Stimulated activated CD8-positive, alpha-beta memory T cell treated with anti-CD3 and anti-CD28 coated beads, Interleukin-12 subunit alpha, Interleukin-12 subunit beta, amount 100 ng/mL, for 24 hours (primary cell): ENCODE data around the gene CDC45.
"Not testable (repeated sequence)": the region's sequence is repeated elsewhere in the genome, so short reads cannot be mapped to it uniquely, and the experiment has no call there.

Experiments used
- DNase-seq: peaks from one replicate; pipeline ENCODE4 v3.0.0-alpha.2; 2020; ENCODE audit errors: extremely low read depth

CDC45 gene

DNA sequence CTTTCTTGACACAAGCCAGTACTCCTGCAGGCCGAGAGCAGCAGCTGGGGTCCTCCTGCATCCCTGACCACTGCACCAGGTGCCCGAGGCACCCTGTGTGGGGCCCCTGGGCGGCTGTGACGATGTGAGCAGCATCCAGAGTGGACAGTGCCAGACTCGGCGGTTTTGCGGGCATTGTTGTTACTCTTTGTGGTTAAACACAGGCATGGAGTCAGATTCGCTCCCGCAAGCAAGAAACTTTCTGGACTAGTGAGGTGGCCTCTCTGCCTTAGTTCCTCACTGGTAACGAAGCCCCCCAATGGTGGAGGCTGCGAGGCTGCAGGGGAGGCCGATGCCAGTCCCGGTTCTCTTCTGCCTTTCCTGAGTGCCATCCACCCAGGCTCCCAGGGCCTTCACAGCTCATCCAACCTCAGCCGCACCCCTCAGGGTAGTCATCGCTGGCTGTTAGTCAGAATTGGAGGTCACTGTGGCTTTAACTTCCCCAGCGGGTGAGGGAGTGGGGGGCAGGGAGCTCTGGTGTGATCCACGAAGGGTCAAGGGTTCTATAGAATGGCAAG, 48.2 kb downstream of the CDC45 start:
- no peak for DNase-seq

DNA sequence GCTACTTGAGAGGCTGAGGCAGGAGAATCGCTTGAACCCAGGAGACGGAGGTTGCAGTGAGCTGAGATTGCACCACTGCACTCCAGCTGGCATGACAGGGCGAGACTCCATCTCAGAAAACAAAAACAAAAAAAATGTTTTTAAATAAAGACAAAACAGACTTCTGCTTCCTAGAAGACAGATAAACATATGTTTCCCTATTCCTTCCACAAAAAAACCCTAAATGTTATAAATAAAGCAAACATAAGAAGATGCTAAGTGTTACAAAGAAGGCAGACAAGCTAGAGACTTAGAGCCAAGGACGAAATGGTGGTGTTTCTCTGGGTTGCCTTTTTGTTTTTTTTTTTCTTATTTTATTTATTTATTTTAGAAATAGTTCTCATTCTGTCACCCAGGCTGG, 50.1 kb downstream of the CDC45 start:
- DNase-seq = no peak

DNA sequence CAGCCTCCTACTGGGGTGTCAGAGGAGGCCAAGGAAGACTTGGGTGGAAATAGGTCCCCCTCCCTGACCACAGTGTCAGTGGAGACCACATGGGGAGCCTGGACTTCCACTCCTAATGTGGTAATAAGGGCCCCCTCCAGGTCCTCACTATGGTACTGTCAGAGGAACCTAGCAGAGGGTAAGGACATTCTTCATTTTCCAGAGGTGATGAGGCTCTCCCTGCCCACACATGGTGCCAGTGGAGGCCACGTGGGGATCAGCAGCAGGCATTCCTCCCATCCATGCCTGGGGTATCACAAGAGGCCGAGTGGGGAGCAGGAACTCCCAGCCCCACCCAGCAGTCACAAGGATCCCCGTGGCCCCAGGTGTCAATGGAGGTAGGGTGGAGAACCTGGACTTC, 51.0 kb downstream of the CDC45 start:
- no peak for DNase-seq

DNA sequence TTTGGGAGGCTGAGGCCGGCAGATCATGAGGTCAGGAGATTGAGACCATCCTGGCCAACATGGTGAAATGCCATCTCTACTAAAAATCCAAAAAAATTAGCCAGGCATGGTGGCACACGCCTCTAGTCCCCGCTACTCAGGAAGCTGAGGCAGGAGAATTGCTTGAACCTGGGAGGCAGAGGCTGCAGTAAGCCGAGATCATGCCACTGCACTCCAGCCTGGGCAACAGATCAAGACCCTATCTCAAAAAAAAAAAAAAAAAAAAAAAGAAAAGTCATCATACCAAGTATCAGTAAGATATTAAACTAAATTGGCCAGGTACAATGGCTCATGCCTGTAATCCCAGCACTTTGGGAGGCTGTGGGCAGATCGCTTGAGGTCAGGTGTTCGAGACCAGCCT, 51.6 kb downstream of the CDC45 start:
- DNase-seq = not testable (repeated sequence)

DNA sequence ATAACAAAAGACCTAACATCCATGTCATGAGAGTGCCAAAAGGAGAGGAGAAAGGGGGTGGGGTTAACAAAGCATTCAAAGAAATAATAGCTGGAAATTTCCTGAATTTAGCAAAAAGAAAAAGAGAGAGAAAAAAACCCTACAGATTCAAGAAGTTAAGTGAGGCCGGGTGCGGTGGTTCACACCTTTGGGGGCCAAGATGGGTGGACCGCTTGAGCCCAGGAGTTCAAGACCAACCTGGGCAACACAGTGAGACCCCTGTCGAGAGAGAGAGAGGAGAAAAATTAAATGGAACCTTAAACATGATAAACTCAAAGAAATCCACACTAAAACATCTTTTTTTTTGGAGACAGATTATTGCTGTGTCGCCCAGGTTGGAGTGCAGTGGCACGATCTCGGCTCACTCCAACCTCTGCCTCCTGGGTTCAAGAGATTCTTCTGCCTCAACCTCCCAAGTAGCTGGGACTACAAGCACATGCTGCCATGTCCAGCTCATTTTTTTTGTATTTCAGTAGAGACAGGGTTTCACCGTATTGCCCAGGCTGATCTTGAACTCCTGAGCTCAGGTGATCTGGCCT, 53.4 kb downstream of the CDC45 start:
- DNase-seq = no peak

DNA sequence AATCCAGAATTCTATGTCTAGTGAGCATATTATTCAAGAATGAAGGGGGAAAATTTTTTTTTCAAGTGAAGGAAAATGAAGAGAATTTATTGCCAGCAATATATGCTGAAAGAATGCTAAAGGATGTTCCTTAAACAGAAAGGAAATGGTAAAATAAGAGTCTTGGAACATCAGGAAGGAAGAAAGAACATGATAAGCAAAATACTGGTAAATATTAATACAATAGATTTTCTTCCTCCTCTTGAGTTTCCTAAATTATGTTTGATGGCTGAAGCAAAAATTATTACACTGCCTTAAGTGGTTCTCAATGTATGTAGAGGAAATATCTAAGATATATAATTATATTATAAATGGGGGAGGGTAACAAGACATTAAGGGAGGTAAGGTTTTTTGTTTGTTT, 54.1 kb downstream of the CDC45 start:
- no peak for DNase-seq

DNA sequence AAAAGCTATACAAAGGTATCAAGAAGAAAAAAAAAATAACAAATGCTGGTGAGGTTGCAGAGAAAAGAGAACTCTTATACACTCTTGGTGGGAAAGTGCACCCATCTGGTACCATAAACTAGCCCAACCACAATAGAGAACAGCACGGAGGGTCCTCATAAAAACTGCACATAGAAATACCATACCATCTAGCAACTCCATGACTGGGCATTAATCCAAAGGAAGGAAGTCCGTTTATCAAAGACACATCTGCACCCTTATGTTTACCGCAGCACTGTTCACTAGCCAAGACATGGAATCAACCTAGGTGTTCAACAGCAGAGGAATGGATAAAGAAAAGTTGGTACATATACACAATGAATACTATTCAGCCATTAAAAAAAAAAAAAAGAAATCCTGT, 55.3 kb downstream of the CDC45 start:
- no peak for DNase-seq

DNA sequence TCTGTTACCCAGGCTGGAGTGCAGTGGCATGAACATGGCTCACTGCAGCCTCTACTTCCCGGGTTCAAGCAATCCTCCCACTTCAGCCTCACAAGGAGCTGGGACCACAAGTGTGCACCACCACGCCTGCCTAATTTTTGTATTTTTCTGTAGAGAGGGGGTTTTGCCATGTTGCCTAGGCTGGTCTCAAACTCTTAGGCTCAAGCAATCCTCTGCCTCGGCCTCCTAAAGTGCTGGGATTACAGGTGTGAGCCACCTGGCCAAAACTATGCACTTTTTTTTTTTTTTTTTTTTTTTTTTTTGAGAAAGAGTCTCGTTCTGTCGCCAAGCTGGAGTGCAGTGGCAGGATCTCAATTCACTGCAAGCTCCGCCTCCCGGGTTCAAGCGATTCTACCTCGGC, 56.8 kb downstream of the CDC45 start:
- DNase-seq = no peak

DNA sequence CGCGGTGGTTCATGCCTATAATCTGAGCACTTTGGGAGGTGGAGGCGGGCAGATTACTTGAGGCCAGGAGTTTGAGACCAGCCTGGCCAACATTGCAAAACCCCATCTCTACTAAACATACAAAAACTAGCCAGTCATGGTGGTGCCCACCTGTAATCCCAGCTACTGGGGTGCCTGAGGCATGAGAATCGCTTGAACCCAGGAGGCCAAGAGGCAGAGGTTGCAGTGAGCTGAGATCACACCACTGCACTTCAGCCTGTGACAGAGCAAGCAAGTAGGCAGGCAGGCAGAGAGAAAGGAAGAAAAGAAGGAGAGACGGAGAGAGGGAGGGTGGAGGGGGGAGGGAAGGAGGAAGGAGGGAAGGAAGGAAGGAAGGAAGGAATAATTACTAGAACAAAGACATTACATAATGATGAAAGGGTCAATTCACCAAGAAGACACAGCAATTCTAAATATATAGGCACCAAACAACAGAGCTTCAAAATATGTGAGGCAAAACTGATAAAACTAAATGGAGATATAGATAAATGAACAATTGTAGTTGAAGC, 58.3 kb downstream of the CDC45 start:
- DNase-seq = no peak

DNA sequence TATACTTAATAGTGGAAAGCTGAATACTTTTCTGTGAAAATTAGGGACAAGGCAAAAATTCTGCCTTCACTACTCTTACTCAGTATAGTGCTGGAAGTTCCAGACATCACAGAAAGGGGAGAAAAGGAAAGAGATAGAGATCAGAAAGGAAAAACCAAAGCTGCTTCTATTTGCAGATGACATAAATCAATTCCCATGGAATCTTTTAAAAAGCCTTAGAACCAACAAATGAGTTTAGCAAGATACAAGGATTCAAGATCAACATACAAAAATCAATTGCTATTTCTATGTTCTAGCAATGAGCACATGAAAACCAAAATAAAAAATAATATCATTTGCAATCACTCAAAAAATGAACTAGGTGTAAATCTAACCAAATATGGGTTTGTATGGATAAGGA, 60.7 kb downstream of the CDC45 start:
- no peak for DNase-seq

DNA sequence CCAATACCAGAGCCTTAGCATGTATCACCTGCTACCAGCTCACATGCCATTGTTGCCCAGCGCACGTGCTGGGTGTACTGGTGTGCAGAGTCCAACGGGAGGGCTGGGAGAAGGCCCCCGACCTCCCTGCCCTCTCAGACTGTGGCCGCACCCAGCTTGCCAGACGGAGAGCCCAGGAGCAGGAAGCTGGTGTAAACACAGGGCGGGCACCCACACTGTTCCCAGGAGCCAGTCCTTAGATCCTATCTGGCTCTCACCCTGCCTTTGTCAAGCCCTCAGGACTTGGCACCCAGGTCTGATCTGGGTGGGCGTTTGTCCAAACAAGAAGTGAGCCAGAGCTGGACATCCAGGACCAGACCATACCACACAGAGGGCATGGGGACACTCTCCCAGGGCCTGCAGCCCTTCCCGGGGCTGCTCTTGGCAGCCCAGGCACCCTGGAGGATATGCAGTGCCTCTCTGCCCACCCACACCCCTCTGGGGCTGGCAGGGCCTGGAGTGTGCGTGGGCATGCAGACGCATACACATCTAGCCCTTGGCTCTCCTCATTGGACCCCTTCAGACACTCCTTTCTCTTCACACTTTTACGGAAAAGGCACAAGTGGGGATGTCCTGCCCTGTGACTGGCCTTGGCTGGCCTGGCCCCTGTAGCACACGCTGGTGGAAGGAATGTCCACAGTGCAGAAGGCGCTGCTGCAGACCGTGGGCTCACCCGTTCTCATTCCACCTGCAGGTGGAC, 64.4 kb downstream of the CDC45 start:
- no peak for DNase-seq

DNA sequence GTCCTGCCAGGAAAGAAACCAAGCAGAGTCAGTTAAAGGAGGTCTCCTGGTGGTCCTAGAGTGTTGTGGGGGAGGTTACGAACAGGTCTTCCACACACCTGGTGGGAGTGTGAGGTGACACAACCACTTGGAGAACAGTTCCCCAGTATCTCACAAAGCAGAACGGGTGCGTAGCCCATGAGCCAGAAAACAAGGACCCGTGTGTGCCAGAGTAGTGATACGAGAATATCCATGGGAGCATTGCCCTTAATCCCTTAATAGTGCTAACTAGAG, 66.2 kb downstream of the CDC45 start:
- no peak for DNase-seq

DNA sequence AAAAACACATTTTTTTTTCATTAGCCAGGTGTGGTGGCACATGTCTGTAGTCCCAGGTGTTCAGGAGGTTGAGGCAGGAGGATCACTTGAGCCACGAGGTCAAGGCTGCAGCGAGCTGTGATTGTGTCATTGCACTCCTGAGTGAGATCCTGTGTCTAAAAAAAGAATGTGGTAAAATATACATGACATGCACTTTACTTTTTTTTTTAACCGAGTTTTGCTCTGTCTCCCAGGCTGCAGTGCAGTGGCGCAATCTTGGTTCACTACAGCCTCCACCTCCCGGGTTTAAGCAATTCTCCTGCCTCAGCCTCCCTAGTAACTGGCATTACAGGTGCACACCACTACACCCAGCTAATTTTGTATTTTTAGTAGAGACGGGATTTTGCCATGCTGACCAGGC, 67.0 kb downstream of the CDC45 start:
- DNase-seq = no peak

DNA sequence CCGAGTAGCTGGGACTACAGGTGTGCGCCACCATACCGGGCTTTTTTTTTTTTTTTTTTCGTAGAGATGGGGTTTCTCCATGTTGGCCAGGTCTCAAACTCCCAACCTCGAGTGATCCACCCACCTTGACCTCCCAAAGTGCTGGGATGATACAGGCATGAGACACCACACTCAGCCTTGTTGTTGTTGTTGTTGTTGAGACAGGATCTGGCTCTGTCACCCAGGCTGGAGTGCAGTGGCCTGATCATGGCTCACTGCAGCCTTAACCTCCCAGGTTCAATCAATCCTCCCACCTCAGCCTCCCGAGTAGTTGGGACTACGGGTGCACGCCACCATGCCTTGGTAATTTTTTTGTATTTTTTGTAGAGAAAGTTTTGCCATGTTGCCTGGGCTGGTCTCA, 67.9 kb downstream of the CDC45 start:
- DNase-seq = no peak

DNA sequence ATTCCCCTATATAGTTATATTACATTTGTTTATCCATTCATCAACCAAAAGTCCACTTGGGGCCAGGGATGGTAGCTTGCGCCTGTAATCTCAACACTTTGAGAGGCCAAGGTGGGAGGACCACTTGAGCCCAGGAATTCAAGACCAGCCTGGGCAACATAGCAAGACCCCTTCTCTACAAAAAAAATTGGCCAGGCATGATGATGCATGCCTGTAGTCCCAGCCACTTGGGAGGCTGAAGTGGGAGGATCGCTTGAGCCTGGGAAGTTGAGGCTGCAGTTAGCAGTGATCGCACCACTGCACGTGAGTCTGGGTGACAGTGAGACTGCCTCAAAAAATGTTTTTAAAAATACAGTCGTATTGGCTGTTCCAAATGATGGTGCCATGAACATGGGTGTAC, 68.7 kb downstream of the CDC45 start:
- not testable (repeated sequence) for DNase-seq

DNA sequence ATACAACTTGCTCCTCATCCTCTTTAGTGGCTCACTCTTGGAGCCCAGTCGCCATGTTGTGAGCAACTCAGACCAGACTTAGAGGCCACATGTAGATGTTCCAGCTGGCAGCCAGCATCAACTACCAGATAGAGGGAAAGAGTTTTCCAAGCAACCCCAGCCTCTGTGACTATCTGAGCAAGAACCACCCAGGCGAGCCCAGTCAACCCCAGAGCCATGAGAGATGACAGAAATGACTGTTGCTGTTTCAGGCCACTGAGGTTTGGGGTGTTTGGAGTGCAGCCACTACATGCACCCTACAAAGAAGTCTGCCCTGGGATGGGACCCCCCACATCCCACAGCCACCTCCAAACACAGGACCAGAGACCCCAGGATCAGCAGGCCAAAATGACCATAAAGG, 69.2 kb downstream of the CDC45 start:
- DNase-seq = no peak

DNA sequence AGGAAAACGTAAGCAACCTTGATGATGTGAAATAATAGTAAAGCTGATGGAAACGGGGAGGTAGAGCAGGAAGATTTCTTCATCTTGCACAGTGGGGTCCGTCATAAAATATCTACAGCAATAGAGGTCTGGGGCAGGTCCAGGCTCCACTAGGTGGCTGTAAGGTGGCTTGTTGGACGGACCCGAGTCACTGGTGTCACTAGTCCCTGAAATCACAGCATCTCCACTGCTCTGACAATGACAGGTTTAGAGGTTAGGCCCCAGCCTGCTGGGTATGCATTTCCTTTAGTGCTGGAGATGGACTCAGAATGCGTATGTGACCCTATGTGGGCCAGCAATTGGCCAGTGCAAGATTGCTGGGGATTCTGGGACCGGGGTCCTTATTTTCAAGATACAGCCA, 69.7 kb downstream of the CDC45 start:
- no peak for DNase-seq

DNA sequence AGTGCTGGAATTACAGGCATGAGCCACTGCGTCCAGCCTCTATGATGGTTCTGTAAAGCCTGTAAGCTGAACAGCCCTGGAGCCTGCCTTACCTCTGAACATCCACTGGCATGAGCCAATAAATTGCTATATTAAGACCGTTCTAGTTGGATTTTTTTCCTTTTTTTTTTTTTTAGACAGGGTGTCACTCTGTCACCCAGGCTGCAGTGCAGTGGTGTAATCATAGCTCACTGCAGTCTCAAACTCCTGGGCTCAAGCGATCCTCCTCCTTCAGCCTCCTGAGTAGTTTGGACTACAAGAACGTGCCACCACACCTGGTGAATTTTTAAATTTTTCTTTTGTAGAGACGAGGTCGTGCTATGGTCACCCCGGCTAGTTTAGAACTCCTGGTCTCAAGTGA, 70.7 kb downstream of the CDC45 start:
- DNase-seq = no peak

DNA sequence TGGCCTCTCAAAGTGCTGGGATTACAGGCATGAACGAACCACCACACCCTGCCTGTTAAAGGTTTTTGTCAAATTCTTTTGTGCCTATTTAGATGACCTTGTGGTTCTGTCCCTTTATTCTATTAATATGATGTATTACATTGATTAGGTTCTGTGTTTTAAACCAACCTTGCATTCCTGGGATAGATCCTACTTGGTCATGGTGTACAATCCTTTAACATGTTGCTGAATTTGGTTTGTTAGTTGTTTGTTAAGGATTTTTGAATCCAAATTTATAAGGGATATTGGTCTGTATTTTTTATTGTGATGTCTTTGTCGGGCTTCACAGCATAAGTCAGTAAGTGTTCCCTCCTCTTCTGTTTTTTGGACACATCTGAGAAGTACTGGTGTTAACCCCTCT, 73.5 kb downstream of the CDC45 start:
- no peak for DNase-seq

DNA sequence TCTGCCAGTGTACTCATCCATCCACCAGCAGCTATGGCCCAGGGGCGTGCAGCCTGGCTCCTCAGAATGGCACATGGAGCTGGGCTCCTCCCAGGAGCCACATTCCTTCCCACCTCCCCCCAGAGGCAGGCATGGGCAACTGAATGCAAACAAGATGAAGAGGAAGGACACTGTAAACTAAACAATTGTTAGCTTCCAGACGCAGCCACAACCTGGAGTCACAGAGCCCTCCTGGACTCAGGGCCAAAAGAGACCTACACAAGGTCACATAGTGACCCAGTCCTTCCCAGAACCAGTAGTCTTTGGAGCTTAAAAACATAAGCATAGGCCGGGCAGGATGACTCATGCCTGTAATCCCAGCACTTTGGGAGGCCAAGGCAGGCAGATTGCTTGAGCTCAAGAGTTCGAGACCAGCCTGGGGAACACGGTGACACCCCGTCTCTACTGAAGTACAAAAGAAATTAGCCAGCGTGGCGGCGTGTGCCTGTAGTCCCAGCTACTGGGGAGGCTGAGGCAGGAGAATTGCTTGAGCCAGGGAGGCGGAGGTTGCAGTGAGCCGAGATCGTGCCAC, 75.2 kb downstream of the CDC45 start:
- no peak for DNase-seq

DNA sequence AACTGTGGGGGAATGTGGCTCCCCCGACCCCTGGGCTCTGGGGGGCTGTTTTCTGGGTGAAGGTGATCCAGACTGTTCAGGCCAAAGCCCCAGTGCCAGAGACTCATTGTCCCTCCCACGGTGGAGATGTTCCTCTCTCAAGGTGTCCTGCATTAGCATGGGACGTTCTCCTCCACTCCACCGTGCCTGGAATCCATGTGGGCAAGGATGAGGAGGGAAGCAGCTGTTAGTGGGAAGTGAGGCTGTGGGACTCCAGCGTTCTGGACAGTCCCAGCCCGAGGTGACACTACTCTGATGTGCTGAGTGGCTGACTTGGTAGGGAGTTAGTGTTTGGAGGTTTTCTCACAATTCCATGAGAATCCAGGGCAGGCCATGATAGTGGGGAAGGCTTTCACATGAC, 75.9 kb downstream of the CDC45 start:
- no peak for DNase-seq

DNA sequence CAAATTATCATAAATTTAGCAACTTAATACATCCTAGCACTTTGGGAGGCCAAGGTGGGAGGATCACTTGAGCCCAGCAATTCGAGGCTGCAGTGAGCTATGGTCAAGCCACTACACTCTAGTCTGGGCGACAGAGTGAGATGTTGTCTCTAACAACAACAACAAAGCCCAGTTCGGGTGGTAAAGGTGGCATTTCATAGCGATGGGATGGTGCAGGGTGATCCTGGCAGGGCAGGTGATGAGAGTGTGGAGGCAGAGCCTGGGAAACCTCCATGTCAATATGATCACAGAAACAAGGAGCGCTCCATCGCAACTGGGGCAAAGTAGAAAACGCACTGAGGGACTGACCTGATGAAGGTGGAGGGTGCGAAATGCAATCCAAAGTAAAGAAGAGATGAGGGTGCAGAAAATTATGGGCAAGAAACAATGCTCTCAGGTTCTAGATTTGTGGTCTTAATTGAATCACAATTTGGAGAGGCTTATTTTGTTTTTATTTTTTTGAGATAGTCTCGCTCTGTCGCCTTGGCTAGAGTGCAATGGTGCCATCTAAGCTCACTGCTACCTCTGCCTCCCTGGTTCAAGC, 77.3 kb downstream of the CDC45 start:
- DNase-seq = no peak

DNA sequence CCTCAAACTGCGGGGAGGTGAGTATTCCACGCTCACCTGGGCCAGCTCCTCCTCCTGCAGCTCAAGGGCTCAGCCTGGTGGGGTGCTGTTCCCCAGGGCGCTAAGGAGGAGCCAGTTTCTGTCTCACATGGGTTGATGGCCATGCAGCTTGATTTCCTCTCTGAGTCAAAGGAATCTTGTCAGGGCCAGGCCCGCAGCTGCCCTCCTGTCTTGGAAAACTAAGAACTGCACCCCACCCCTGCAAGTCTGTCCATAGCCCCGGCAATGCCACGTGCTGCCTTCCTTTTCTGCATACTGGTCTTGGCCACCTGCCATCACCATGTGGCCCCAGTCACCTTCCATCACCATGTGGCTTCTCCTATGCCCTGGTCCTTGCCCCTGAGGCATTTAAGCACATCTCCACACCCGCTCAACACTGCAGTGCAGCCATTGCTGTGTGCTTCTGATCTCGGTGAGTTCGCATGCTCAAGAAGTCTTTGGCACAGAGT, 79.6 kb downstream of the CDC45 start:
- no peak for DNase-seq
